ENCODE measurements around the gene CORO2B.

GRCh38 chr15:68543165-68544008, 35.4 kb upstream of the CORO2B start:
- TF ChIP-seq, protein P1, sequence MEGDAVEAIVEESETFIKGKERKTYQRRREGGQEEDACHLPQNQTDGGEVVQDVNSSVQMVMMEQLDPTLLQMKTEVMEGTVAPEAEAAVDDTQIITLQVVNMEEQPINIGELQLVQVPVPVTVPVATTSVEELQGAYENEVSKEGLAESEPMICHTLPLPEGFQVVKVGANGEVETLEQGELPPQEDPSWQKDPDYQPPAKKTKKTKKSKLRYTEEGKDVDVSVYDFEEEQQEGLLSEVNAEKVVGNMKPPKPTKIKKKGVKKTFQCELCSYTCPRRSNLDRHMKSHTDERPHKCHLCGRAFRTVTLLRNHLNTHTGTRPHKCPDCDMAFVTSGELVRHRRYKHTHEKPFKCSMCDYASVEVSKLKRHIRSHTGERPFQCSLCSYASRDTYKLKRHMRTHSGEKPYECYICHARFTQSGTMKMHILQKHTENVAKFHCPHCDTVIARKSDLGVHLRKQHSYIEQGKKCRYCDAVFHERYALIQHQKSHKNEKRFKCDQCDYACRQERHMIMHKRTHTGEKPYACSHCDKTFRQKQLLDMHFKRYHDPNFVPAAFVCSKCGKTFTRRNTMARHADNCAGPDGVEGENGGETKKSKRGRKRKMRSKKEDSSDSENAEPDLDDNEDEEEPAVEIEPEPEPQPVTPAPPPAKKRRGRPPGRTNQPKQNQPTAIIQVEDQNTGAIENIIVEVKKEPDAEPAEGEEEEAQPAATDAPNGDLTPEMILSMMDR (IDR thresholded peaks at IDR 0.05) = no peak
- no peak for TF ChIP-seq POLR2A (IDR thresholded peaks at IDR 0.05)

Measured in thyroid gland (tissue), 4 donors.